Posterior vena cava (tissue), 2 donors: ENCODE results near the gene VAV2. TPM values are rescaled to one million over a fixed set of nuclear protein-coding genes. Genes with fewer than 3 reads are reported as not detected.

Source experiments
- DNase-seq: peaks from one replicate; pipeline ENCODE4 v3.0.0-alpha.2; 2020; ENCODE audit warnings: low spot score
- intact Hi-C, 2 donors: fragments of 100-400 bp; cut with DNase I; formaldehyde crosslinking; loops; one replicate each; pipeline versions ENCODE4 v1.14.1 to v1.14.2; 2022 to 2023
- total RNA-seq, 2 donors: library from RNA; stranded (reverse); fragmentation: NEBNext Ultra II Directional; extraction: Animal tissue kit (Norgen Biotek cat#: 25700); gene quantifications; one replicate each; pipeline ENCODE4 v1.2.1, GENCODE V29; 2021
- donor health status: DM: yes; HTN: yes; CAD: no.
- donor health status: DM: yes; HTN: yes; CAD: no.

Gene VAV2
- total RNA-seq, 2 donors from 2014 or later, result 12.9 to 17.9 TPM

- intact Hi-C loops, result no loop called here
- no peak for DNase-seq
Observed at GRCh38 chr9:133780404-133780945, 211.6 kb downstream of the VAV2 start.

- no peak for DNase-seq
- intact Hi-C loops, result no loop called here
Observed at GRCh38 chr9:133779516-133780403, 212.4 kb downstream of the VAV2 start.

GRCh38 chr9:133779081-133779480 is 213.0 kb downstream of the VAV2 start:
- no peak for DNase-seq
- intact Hi-C loops, result no loop called here

- intact Hi-C loops, result no loop called here
- DNase-seq, result peak; percentile 77
Observed at GRCh38 chr9:133778336-133779013, 213.6 kb downstream of the VAV2 start.

GRCh38 chr9:133777871-133778270 is 214.3 kb downstream of the VAV2 start:
- intact Hi-C loops, result no loop called here
- DNase-seq, result peak; percentile 73

GRCh38 chr9:133777068-133777791 is 214.9 kb downstream of the VAV2 start:
- intact Hi-C loops, result no loop called here
- DNase-seq, result peak; percentile 70

- peak; percentile 76 for DNase-seq
- intact Hi-C loops, result no loop called here
Observed at GRCh38 chr9:133775951-133776905, 215.9 kb downstream of the VAV2 start.

- DNase-seq, result no peak
- intact Hi-C loops, result no loop called here
Observed at GRCh38 chr9:133775291-133775690, 216.8 kb downstream of the VAV2 start.

GRCh38 chr9:133774799-133775198 is 217.3 kb downstream of the VAV2 start:
- peak; percentile 70 for DNase-seq
- intact Hi-C loops, result no loop called here

- peak; percentile 52 for DNase-seq
- intact Hi-C loops, result no loop called here
Observed at GRCh38 chr9:133773889-133774655, 218.1 kb downstream of the VAV2 start.

- intact Hi-C loops, result no loop called here
- DNase-seq, result no peak
Observed at GRCh38 chr9:133772581-133772980, 219.5 kb downstream of the VAV2 start.

GRCh38 chr9:133771486-133772482 is 220.3 kb downstream of the VAV2 start:
- peak; percentile 64 for DNase-seq

GRCh38 chr9:133770076-133770777 is 221.9 kb downstream of the VAV2 start:
- intact Hi-C loops, result no loop called here
- peak; percentile 71 for DNase-seq

More at GRCh38 chr9:133771486-133772482, 220.3 kb downstream of the VAV2 start:
- intact Hi-C loops, result no loop called here

GRCh38 chr9:133769511-133770075 is 222.5 kb downstream of the VAV2 start:
- peak; percentile 66 for DNase-seq
- intact Hi-C loops, result no loop called here

GRCh38 chr9:133768859-133769510 is 223.1 kb downstream of the VAV2 start:
- DNase-seq, result peak; percentile 71
- intact Hi-C loops, result no loop called here
